Tibial nerve (tissue), 4 donors: ENCODE results near the gene MAP1LC3B. TPM values are rescaled to one million over a fixed set of nuclear protein-coding genes. Genes with fewer than 3 reads are reported as not detected.

Source experiments
- DNase-seq, 2 donors: peaks; one replicate each; pipeline ENCODE4 v3.0.0-alpha.2; 2019; ENCODE audit warnings: low spot score in 2 of 2
- H3K27ac ChIP-seq, 4 donors: fragments of 200-600 bp; sonication (generic) in 3 of 4; one replicate each; pipeline ENCODE4 v1.5.1; 2017 to 2019; ENCODE audit warnings: mild to moderate bottlenecking in 1 of 4
- H3K27me3 ChIP-seq, 2 donors: fragments of 200-600 bp; sonication (generic) in 1 of 2; one replicate each; pipeline versions ENCODE4 v1.5.1 to v1.6.0; 2017 to 2019
- H3K36me3 ChIP-seq, 3 donors: fragments of 200-600 bp; sonication (generic); one replicate each; pipeline ENCODE4 v1.5.1; 2018 to 2019
- H3K4me1 ChIP-seq, 4 donors: fragments of 200-600 bp; sonication (generic) in 3 of 4; one replicate each; pipeline ENCODE4 v1.5.1; 2017 to 2019
- H3K4me3 ChIP-seq, 4 donors: fragments of 200-600 bp; sonication (generic) in 3 of 4; one replicate each; pipeline ENCODE4 v1.5.1; 2017 to 2019; ENCODE audit warnings: mild to moderate bottlenecking in 1 of 4, moderate library complexity in 1 of 4
- H3K9me3 ChIP-seq, 4 donors: fragments of 200-600 bp; sonication (generic) in 3 of 4; one replicate each; pipeline ENCODE4 v1.5.1; 2017 to 2019
- EP300 ChIP-seq, 2 donors: sonication (generic); formaldehyde crosslinking; IDR thresholded peaks; one replicate each; pipeline ENCODE4 v1.6.1; 2017; ENCODE audit warnings: antibody characterized with exemption in 2 of 2, mild to moderate bottlenecking in 1 of 2
- POLR2A ChIP-seq, 2 donors: fragments of 450-650 bp; IDR thresholded peaks; one replicate each; pipeline ENCODE4 v1.6.1; 2017; ENCODE audit warnings: antibody characterized with exemption in 2 of 2, mild to moderate bottlenecking in 2 of 2, moderate library complexity in 2 of 2
- whole genome bisulfite sequencing, 2 donors: methylation state at CpG; one replicate each; pipeline ENCODE4 v1.1.5; 2018; 5-methylcytosine and 5-hydroxymethylcytosine counted together
- total RNA-seq, 4 donors: library from RNA; depleted of rRNA; stranded (reverse); fragments of >200 nt; gene quantifications; one replicate each; pipeline ENCODE4 v1.1.0, GENCODE V29; 2016
- TF ChIP-seq, protein P1 (sequence below), 5 experiments: fragments of 200-600 bp in 3 of 5; fragments of 450-650 bp in 2 of 5; sonication (generic) in 3 of 5; IDR thresholded peaks; one replicate each; pipeline ENCODE4 v1.5.1; 2016 to 2019; ENCODE audit warnings: antibody characterized with exemption in 5 of 5, mild to moderate bottlenecking in 3 of 5, moderate library complexity in 2 of 5

Gene MAP1LC3B
- total RNA-seq, 4 donors from 2014 or later = 60.9 to 78.1 (median 68.2) TPM

- Histone ChIP-seq H3K4me1 (peaks cover 0 to 35% (median 3%) of the 10 kb centered on the region in 4 donors), H3K27ac (no peak overlapping the region), H3K36me3 (peaks cover 0 to 68% (median 4%) of the 10 kb centered on the region in 3 donors), H3K4me3 (no peak overlapping the region), H3K9me3 (no peaks in the 10 kb centered on the region), H3K27me3 (no peaks in the 10 kb centered on the region)
- WGBS, 2 donors = 87 to 94% methylated on average over 13 of the region's 13 CpGs
- no peak for DNase-seq
- TF ChIP-seq EP300 (IDR thresholded peaks at IDR 0.05) (no peak), POLR2A (IDR thresholded peaks at IDR 0.05) (no peak)
- TF ChIP-seq, protein P1, sequence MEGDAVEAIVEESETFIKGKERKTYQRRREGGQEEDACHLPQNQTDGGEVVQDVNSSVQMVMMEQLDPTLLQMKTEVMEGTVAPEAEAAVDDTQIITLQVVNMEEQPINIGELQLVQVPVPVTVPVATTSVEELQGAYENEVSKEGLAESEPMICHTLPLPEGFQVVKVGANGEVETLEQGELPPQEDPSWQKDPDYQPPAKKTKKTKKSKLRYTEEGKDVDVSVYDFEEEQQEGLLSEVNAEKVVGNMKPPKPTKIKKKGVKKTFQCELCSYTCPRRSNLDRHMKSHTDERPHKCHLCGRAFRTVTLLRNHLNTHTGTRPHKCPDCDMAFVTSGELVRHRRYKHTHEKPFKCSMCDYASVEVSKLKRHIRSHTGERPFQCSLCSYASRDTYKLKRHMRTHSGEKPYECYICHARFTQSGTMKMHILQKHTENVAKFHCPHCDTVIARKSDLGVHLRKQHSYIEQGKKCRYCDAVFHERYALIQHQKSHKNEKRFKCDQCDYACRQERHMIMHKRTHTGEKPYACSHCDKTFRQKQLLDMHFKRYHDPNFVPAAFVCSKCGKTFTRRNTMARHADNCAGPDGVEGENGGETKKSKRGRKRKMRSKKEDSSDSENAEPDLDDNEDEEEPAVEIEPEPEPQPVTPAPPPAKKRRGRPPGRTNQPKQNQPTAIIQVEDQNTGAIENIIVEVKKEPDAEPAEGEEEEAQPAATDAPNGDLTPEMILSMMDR (IDR thresholded peaks at IDR 0.05) = no peak
Observed at GRCh38 chr16:87347932-87348615, 44.1 kb upstream of the MAP1LC3B start.

GRCh38 chr16:87348616-87349157 is 43.4 kb upstream of the MAP1LC3B start:
- no peak for DNase-seq
- no peaks in the 10 kb centered on the region for H3K27me3 ChIP-seq
- H3K9me3 ChIP-seq = no peaks in the 10 kb centered on the region
- H3K4me1 ChIP-seq = peaks cover 0 to 35% (median 3%) of the 10 kb centered on the region in 4 donors
- peaks cover 0 to 68% (median 0%) of the 10 kb centered on the region in 3 donors for H3K36me3 ChIP-seq
- H3K4me3 ChIP-seq = no peak overlapping the region
- WGBS, 2 donors = 88 to 94% methylated on average over 9 to 13 of the region's 13 CpGs
- TF ChIP-seq EP300 (IDR thresholded peaks at IDR 0.05) = no peak
- no peak for TF ChIP-seq POLR2A (IDR thresholded peaks at IDR 0.05)
- TF ChIP-seq, protein P1 (IDR thresholded peaks at IDR 0.05) = no peak
- H3K27ac ChIP-seq = no peak overlapping the region

GRCh38 chr16:87350031-87350430 is 42.1 kb upstream of the MAP1LC3B start:
- peaks cover 0 to 71% (median 0%) of the 10 kb centered on the region in 3 donors for H3K36me3 ChIP-seq
- H3K4me1 ChIP-seq = peaks cover 0 to 24% (median 3%) of the 10 kb centered on the region in 4 donors
- H3K9me3 ChIP-seq = no peaks in the 10 kb centered on the region
- H3K27ac ChIP-seq = no peak overlapping the region
- TF ChIP-seq, protein P1 (IDR thresholded peaks at IDR 0.05) = no peak
- TF ChIP-seq EP300 (IDR thresholded peaks at IDR 0.05) (no peak), POLR2A (IDR thresholded peaks at IDR 0.05) (no peak)
- no peak overlapping the region for H3K4me3 ChIP-seq
- no peaks in the 10 kb centered on the region for H3K27me3 ChIP-seq
- DNase-seq = no peak
- WGBS, 2 donors = 78 to 85% methylated on average over 8 of the region's 8 CpGs

DNA sequence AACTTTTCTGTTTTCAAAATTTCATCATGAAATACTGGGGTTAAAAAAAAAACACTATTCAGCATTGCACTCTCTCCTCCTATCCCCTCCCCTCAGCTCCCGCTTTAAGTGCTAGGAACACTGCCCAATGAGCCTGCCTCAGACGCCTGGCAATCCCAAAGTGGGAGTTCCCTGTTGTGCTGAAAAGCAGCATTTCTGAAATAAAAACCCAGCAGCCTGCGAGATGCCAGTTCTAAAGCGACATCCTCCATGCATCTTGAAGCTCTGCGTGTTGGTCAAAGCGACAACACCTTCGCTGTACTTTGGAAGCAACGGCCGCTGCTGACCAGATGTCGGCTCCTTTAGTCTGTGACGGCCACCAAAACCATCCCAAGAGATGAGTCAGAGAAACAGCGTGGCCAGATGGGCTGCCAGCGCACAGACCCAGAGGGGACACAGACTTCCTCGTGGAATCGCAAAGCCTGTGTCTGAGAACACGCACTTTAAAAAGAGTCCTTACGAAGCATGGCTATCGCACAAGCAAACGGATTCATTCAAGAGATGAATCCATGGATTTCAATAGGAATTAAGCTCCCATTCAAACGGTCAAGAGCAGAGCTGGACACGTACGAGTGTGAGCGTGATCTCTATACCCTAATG is 41.3 kb upstream of the MAP1LC3B start:
- H3K27me3 ChIP-seq = no peaks in the 10 kb centered on the region

More for the DNA sequence above, 41.3 kb upstream of the MAP1LC3B start:
- Histone ChIP-seq H3K4me1 (peaks cover 0 to 17% (median 0%) of the 10 kb centered on the region in 4 donors), H3K36me3 (peaks cover 0 to 73% (median 0%) of the 10 kb centered on the region in 3 donors), H3K4me3 (no peak overlapping the region), H3K27ac (no peak overlapping the region), H3K9me3 (no peaks in the 10 kb centered on the region)
- TF ChIP-seq, protein P1 (IDR thresholded peaks at IDR 0.05) = no peak
- no peak for TF ChIP-seq POLR2A (IDR thresholded peaks at IDR 0.05)
- no peak for TF ChIP-seq EP300 (IDR thresholded peaks at IDR 0.05)
- 63 to 65% methylated on average over 23 of the region's 23 CpGs for WGBS, 2 donors
- no peak for DNase-seq
